Esophagus muscularis mucosa (tissue), 4 donors: ENCODE measurements around the gene EBI3. TPM values are rescaled to one million over a fixed set of nuclear protein-coding genes. Genes with fewer than 3 reads are reported as not detected.
A peak's percentile ranks its signal among the peaks of the same experiment; 100 is the strongest.
"Not testable (repeated sequence)": the region's sequence is repeated elsewhere in the genome, so short reads cannot be mapped to it uniquely, and the experiment has no call there.

Experiments
- DNase-seq: peaks from one replicate; pipeline ENCODE4 v3.0.0-alpha.2; 2017; ENCODE audit errors: extremely low spot score
- H3K27ac ChIP-seq, 4 donors: fragments of 200-600 bp; sonication (generic); replicated peaks in 1 of 4; 1 replicate in 3 of 4; 2 replicates in 1 of 4; pipeline ENCODE4 v1.5.1; 2016 to 2019; ENCODE audit warnings: mild to moderate bottlenecking in 1 of 4
- H3K27me3 ChIP-seq, 4 donors: fragments of 200-600 bp; sonication (generic); one replicate each; pipeline versions ENCODE4 v1.5.1 to v1.6.0; 2016 to 2019
- H3K36me3 ChIP-seq, 4 donors: fragments of 200-600 bp; sonication (generic); one replicate each; pipeline ENCODE4 v1.5.1; 2016 to 2019
- H3K4me1 ChIP-seq, 4 donors: fragments of 200-600 bp; sonication (generic); one replicate each; pipeline ENCODE4 v1.5.1; 2016 to 2019
- H3K4me3 ChIP-seq, 4 donors: fragments of 200-600 bp; sonication (generic); 1 replicate in 2 of 4; 2 replicates in 2 of 4; pipeline ENCODE4 v1.5.1; 2016 to 2019; ENCODE audit warnings: mild to moderate bottlenecking in 4 of 4, moderate library complexity in 1 of 4
- H3K9me3 ChIP-seq, 4 donors: fragments of 200-600 bp; sonication (generic); 1 replicate in 3 of 4; 2 replicates in 1 of 4; pipeline ENCODE4 v1.5.1; 2016 to 2019
- CTCF ChIP-seq, 3 experiments: fragments of 200-600 bp in 2 of 3; fragments of 450-650 bp in 1 of 3; sonication (generic) in 2 of 3; IDR thresholded peaks; one replicate each; pipeline ENCODE4 v1.5.1; 2017 to 2019; ENCODE audit warnings: antibody characterized with exemption in 3 of 3, mild to moderate bottlenecking in 2 of 3, moderate library complexity in 1 of 3
- EP300 ChIP-seq: sonication (generic); formaldehyde crosslinking; IDR thresholded peaks from one replicate; pipeline ENCODE4 v1.6.1; 2017; ENCODE audit warnings: antibody characterized with exemption
- POLR2A ChIP-seq: fragments of 450-650 bp; IDR thresholded peaks from one replicate; pipeline ENCODE4 v1.6.1; 2017; ENCODE audit warnings: antibody characterized with exemption, moderate library complexity, mild to moderate bottlenecking, low read depth
- POLR2AphosphoS5 ChIP-seq, 2 donors: sonication (generic); formaldehyde crosslinking; IDR thresholded peaks; one replicate each; pipeline ENCODE4 v1.6.1; 2017; ENCODE audit warnings: antibody characterized with exemption in 2 of 2
- WGBS: methylation state at CpG from one replicate; pipeline ENCODE4 v1.1.5; 2018; 5-methylcytosine and 5-hydroxymethylcytosine counted together
- intact Hi-C: fragments of 100-400 bp; cut with DNase I; formaldehyde crosslinking; loops from one replicate; pipeline ENCODE4 v1.15.1; 2023
- total RNA-seq, 4 donors: library from RNA; depleted of rRNA; stranded (reverse); fragments of >200 nt; gene quantifications; one replicate each; pipeline versions ENCODE4 v1.1.0 to v1.2.1, GENCODE V29; 2016

The EBI3 gene
- total RNA-seq, 4 donors from 2014 or later: 1.1 to 6.6 (median 1.9) TPM

- Histone ChIP-seq H3K27me3 (peaks cover 0 to 51% (median 0%) of the 10 kb centered on the region in 4 donors), H3K4me3 (no peak overlapping the region), H3K27ac (no peak overlapping the region), H3K9me3 (peaks cover 0 to 10% (median 5%) of the 10 kb centered on the region in 4 donors), H3K4me1 (no peaks in the 10 kb centered on the region), H3K36me3 (no peaks in the 10 kb centered on the region)
- DNase-seq: no peak
- WGBS: 95% methylated on average over 4 of the region's 4 CpGs
- TF ChIP-seq POLR2AphosphoS5 (IDR thresholded peaks at IDR 0.05) (no peak), CTCF (IDR thresholded peaks at IDR 0.05) (no peak), EP300 (no peak), POLR2A (no peak)
- intact Hi-C loops: no loop called here
Measured at GRCh38 chr19:4238831-4239230, 9.5 kb downstream of the EBI3 start.

GRCh38 chr19:4241824-4242430 lies 12.6 kb downstream of the EBI3 start:
- H3K4me1 ChIP-seq: peaks cover 0 to 8% (median 6%) of the 10 kb centered on the region in 4 donors
- DNase-seq: no peak
- peaks cover 0 to 21% (median 0%) of the 10 kb centered on the region in 4 donors for H3K27me3 ChIP-seq
- 76% methylated on average over 5 of the region's 5 CpGs for WGBS
- TF ChIP-seq CTCF (IDR thresholded peaks at IDR 0.05): no peak
- no peak for TF ChIP-seq POLR2AphosphoS5 (IDR thresholded peaks at IDR 0.05)
- TF ChIP-seq EP300: no peak
- no peak for TF ChIP-seq POLR2A
- no peak overlapping the region for H3K27ac ChIP-seq
- no peak overlapping the region for H3K4me3 ChIP-seq
- H3K36me3 ChIP-seq: no peaks in the 10 kb centered on the region
- intact Hi-C loops: no loop called here
- H3K9me3 ChIP-seq: peaks cover 0 to 10% (median 5%) of the 10 kb centered on the region in 4 donors

- H3K9me3 ChIP-seq, H3K27me3 ChIP-seq, DNase-seq, H3K27ac ChIP-seq, intact Hi-C loops: not testable (repeated sequence)
- H3K4me3 ChIP-seq: peak overlapping the region in 2 of 4 donors; percentile 62 to 68
- peaks cover 21 to 27% (median 22%) of the 10 kb centered on the region in 4 donors for H3K36me3 ChIP-seq
- WGBS: 98% methylated on average over 6 of the region's 6 CpGs
- peaks cover 6 to 20% (median 15%) of the 10 kb centered on the region in 4 donors for H3K4me1 ChIP-seq
Measured at GRCh38 chr19:4245938-4246337, 16.6 kb downstream of the EBI3 start.

GRCh38 chr19:4246767-4247593 lies 17.7 kb downstream of the EBI3 start, which contains the start of gene YJU2:
TSS of gene YJU2 (plus strand) at chr19:4247080. CDS start at chr19:4247147, 67 bp downstream.
- Histone ChIP-seq H3K27me3 (no peaks in the 10 kb centered on the region), H3K36me3 (peaks cover 31 to 37% (median 32%) of the 10 kb centered on the region in 4 donors), H3K9me3 (peaks cover 0 to 4% (median 2%) of the 10 kb centered on the region in 4 donors), H3K27ac (peak within 1 kb of the TSS; percentile 87 to 97 (median 93)), H3K4me3 (peak within 1 kb of the TSS; percentile 62 to 83 (median 72)), H3K4me1 (peaks cover 6 to 20% (median 15%) of the 10 kb centered on the region in 4 donors)
- intact Hi-C loops: no loop called here
- no peak for TF ChIP-seq EP300
- peak; percentile 25 to 55 (median 37) for TF ChIP-seq CTCF (IDR thresholded peaks at IDR 0.05)
- peak; percentile 69 to 82 for TF ChIP-seq POLR2AphosphoS5 (IDR thresholded peaks at IDR 0.05)
- no peak for TF ChIP-seq POLR2A
- 1% methylated on average over 45 of the region's 45 CpGs for WGBS
- peak; percentile 100 for DNase-seq

- Histone ChIP-seq H3K4me3 (no peak overlapping the region), H3K27me3 (no peaks in the 10 kb centered on the region), H3K9me3 (peaks cover 0 to 7% (median 5%) of the 10 kb centered on the region in 4 donors), H3K36me3 (peaks cover 84 to 100% (median 97%) of the 10 kb centered on the region in 4 donors), H3K4me1 (no peaks in the 10 kb centered on the region), H3K27ac (no peak overlapping the region)
- WGBS: 98% methylated on average over 4 of the region's 4 CpGs
- TF ChIP-seq POLR2AphosphoS5 (IDR thresholded peaks at IDR 0.05): no peak
- no peak for TF ChIP-seq EP300
- TF ChIP-seq POLR2A: no peak
- no peak for TF ChIP-seq CTCF (IDR thresholded peaks at IDR 0.05)
- intact Hi-C loops: no loop called here
- no peak for DNase-seq
Measured at GRCh38 chr19:4256563-4256962, 27.2 kb downstream of the EBI3 start.
